ENCODE results near the gene SIX3.

- no peak for TF ChIP-seq CTCF (conservative IDR thresholded peaks at IDR 0.05; ENCODE audit: low read depth, low read length)
- no peak for TF ChIP-seq EZH2 (IDR thresholded peaks at IDR 0.05; ENCODE audit: borderline replicate concordance, low read depth, low read length, poor library complexity, severe bottlenecking)
Measured at GRCh38 chr2:44920751-44921150, 20.8 kb upstream of the SIX3 start.

All from A673 (cell line).